ENCODE data around the gene TRAF3. TPM values are rescaled to one million over a fixed set of nuclear protein-coding genes. Genes with fewer than 3 reads are reported as not detected.
"Not testable (repeated sequence)": the region's sequence is repeated elsewhere in the genome, so short reads cannot be mapped to it uniquely, and the experiment has no call there.

Gene TRAF3
- total RNA-seq, 2 experiments from 2014 or later, result 52.9 to 54.4 TPM

DNA sequence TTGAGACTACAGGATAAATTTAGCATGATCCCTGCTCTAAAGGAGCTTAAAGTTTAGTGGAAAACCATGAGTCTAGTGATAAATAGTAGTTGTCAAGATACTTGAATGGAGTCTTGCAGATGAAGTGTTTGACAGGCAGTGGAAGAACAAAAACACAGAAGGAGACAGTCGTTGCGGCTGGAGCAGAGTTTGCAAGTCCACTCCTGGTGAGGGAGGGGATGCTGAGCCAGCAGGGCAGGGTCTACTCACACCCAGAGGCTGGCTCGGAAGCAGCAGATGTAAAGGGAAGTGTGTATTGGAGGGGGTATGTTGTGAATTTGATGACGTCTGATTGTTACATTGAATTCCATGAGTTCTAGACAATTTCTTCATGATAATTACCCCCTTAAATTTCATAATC is 61.3 kb downstream of the TRAF3 start:
- ChIA-PET POLR2A (no interaction called here), CTCF (no interaction called here)

DNA sequence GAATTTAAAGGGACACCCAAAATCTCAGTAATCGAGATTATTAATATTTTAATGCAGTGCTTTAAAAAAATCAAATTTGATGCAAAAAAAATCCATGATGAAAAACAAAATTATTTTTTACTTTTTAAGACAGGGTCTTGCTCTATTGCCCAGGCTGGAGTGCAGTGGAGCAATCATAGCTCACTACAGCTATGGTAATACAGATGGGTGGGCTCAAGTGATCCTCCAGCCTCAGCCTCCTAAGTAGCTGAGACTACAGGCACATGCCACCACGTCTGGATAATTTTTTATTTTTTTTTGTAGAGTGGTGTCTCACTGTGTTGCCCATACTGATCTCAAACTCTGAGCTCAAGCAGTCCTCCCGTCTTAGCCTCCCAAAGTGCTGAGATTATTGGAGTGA is 62.9 kb downstream of the TRAF3 start:
- ChIA-PET POLR2A (no interaction called here), CTCF (no interaction called here)

- POLR2A ChIA-PET, result no interaction called here
- CTCF ChIA-PET, result no interaction called here
Measured at GRCh38 chr14:102840771-102841528, 63.7 kb downstream of the TRAF3 start.

- ChIA-PET POLR2A (interaction anchor here (0.6 kb wide), 1 partner anchor 46 kb away, joined by 6 read pairs; no protein-coding TSS in a partner anchor), CTCF (interaction anchor here (0.6 kb wide), 1 partner anchor 29 kb away, joined by 4 read pairs; no protein-coding TSS in a partner anchor)
Measured at GRCh38 chr14:102848830-102849525, 71.7 kb downstream of the TRAF3 start.

- ChIA-PET CTCF (interaction anchor here (0.6 to 0.7 kb wide), 2 partner anchors 28 to 76 kb away, joined by 4 read pairs; no protein-coding TSS in a partner anchor), POLR2A (interaction anchor here (0.6 kb wide), 1 partner anchor 48 kb away, joined by 3 read pairs; no protein-coding TSS in a partner anchor)
Measured at GRCh38 chr14:102849526-102850379, 72.5 kb downstream of the TRAF3 start.

DNA sequence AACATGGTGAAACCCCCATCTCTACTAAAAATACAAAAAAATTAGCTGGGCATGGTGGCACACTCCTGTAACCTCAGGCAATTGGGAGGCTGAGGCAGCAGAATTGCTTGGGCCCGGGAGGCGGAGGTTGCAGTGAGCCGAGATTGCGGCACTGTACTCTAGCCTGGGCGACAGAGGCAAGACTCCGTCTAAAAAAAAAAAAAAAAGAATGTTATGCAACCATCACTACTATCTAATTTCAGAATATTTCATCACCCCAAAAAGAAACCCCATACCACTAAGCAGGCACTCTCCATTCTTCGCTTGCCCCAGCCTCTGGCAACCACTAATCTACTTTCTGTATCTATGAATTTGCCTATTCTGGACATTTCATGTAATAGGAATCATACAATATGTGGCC is 76.4 kb downstream of the TRAF3 start:
- ChIA-PET POLR2A (no interaction called here), CTCF (no interaction called here)

GRCh38 chr14:102854091-102854703 is 76.9 kb downstream of the TRAF3 start:
- ChIA-PET POLR2A (no interaction called here), CTCF (no interaction called here)

DNA sequence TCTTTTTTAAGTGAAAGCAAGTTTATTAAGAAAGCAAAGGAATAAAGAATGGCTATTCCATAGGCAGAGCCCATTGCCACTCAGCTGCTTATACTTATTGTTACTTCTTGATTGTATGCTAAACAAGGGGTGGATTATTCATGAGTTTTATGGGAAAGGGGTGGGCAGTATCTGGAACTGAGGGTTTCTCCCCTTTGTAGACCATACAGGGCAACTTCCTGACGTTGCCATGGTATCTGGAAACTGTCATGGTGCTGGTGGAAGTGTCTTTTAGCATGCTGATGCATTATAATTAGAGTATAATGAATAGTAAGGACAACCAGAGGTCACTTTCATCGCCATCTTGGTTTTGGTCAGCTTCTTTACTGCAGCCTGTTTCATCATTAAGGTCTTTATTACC is 78.9 kb downstream of the TRAF3 start:
- POLR2A ChIA-PET, result interaction anchor here (0.7 kb wide), 1 partner anchor 9 kb away, joined by 3 read pairs; no protein-coding TSS in a partner anchor
- CTCF ChIA-PET, result no interaction called here

DNA sequence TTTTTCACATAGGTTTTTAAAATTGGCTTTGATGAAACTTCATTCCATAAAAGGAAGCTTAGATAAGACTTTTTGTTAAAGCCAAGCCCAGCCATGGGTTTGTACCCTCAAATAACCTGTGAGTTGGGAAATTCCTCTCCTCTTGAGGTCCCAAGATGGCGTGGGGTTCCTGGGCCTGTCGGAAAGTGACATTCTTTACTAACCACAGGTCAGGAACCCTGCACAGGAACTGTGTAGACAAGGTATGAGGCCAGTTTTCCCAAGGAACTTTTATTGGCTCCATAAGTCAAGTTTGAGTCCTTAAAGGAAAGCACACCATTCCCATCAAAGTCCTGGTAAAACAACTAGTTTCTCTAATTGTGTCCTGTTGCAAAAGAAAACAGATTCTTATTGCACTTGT is 80.2 kb downstream of the TRAF3 start:
- POLR2A ChIA-PET, result no interaction called here
- CTCF ChIA-PET, result no interaction called here

DNA sequence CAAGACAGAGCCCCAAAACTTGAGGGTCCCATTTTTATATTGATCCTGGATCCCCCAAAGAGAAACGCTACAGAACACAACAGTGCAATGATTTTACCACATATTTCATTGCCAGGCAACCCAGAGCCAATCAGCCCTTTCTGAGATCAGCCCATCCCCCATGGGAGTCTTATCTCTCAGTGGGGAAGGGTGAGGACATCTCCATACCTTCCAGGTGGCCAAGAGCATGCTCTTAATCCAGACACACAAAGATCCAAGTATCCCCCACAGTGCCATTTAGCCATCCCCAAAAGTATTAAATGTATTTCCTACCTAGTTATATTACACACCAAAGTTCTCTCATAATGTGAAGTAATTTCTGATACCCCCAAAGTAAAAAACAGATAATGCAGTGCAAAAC is 82.7 kb downstream of the TRAF3 start:
- CTCF ChIA-PET, result no interaction called here
- POLR2A ChIA-PET, result no interaction called here

DNA sequence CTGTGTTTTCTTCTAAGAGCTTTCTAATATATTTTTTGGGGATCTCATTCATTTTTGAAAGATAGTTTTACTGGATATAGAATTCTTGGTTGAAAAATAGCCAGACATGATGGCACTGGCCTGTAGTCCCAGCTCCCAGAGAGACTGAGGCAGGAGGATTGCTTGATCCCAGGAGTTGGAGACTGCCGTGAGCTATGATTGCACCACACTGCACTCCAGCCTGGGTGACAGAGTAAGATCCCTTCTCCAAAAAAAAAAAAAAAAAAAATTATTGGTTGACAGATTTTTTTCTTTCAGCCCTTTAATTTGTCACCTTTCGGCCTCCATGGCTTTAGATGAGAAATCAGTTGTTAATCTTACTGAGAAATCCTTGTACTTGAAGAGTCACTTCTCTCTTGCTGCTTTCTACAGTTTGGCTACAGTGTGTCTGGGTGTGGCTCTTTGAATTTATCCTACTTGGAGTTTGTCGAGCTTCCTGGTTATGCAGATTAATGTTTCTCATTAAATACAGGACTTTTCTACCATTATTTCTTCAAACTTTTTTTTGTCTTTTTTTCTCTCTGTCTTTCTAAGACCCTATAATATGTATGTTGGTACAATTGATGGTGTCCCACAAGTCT is 85.0 kb downstream of the TRAF3 start:
- POLR2A ChIA-PET, result no interaction called here
- CTCF ChIA-PET, result no interaction called here

DNA sequence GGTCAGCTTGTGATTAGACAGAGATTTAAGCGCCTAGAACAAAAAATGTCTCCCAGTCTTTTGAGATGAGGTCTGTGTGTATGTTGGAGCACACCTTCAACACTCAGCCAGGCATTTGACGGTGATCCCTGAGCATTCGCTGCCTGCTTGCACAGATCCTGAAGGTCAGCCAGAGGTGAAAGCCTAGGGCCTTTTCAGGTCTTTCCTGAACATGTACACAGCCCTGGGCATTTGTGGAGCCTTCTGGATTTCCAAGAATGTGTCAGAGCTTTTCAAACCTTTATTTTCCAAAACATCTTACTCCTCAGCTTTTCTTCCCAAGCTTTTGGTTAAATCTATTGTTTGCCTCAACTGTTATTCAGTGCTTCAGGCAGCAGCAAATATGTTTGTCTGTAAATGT is 86.1 kb downstream of the TRAF3 start:
- ChIA-PET POLR2A (no interaction called here), CTCF (interaction anchor here (0.6 kb wide), 1 partner anchor 71 kb away, joined by 4 read pairs; no protein-coding TSS in a partner anchor)

GRCh38 chr14:102865916-102866315 is 88.7 kb downstream of the TRAF3 start:
- CTCF ChIA-PET, POLR2A ChIA-PET: not testable (repeated sequence)

- ChIA-PET CTCF (interaction anchor here (1.0 kb wide), 1 partner anchor 23 kb away, joined by 3 read pairs; no protein-coding TSS in a partner anchor), POLR2A (interaction anchor here (0.7 kb wide), 1 partner anchor 87 kb away, joined by 3 read pairs; no protein-coding TSS in a partner anchor)
Measured at GRCh38 chr14:102866982-102867761, 89.9 kb downstream of the TRAF3 start.

GRCh38 chr14:102867826-102868580 is 90.8 kb downstream of the TRAF3 start:
- CTCF ChIA-PET, result interaction anchor here (1.0 kb wide), 1 partner anchor 24 kb away, joined by 3 read pairs; no protein-coding TSS in a partner anchor
- POLR2A ChIA-PET, result no interaction called here

GRCh38 chr14:102868956-102869547 is 91.8 kb downstream of the TRAF3 start:
- POLR2A ChIA-PET, result no interaction called here
- CTCF ChIA-PET, result no interaction called here

GRCh38 chr14:102870246-102870645 is 93.0 kb downstream of the TRAF3 start:
- POLR2A ChIA-PET, result interaction anchor here (0.6 kb wide), 1 partner anchor 24 kb away, joined by 8 read pairs; no protein-coding TSS in a partner anchor
- CTCF ChIA-PET, result interaction anchor here (0.6 to 0.9 kb wide), 2 partner anchors 19 to 387 kb away, joined by 3 to 4 read pairs; no protein-coding TSS in a partner anchor
